Endodermal cell (in vitro differentiated cells): ENCODE measurements around the gene TFEC. TPM values are rescaled to one million over a fixed set of nuclear protein-coding genes. Genes with fewer than 3 reads are reported as not detected.

Source experiments
- DNase-seq: peaks from one replicate; pipeline ENCODE4 v3.0.0-alpha.2; 2017
- H3K27ac ChIP-seq: 2 replicates; pipeline ENCODE4 v1.5.1; 2013; ENCODE audit warnings: mild to moderate bottlenecking, low read depth, low read length, moderate library complexity
- H3K27me3 ChIP-seq: 2 replicates; pipeline ENCODE4 v1.6.1; 2013; ENCODE audit warnings: mild to moderate bottlenecking, low read length, moderate library complexity; ENCODE audit not compliant: insufficient read depth, control insufficient read depth, poor library complexity, severe bottlenecking
- H3K36me3 ChIP-seq: 2 replicates; pipeline ENCODE4 v1.7.0; 2013; ENCODE audit warnings: mild to moderate bottlenecking, low read length, moderate library complexity; ENCODE audit not compliant: control insufficient read depth, insufficient read depth
- H3K4me1 ChIP-seq: one replicate; pipeline ENCODE4 v1.7.0; 2013; ENCODE audit warnings: low read length; ENCODE audit not compliant: control insufficient read depth, insufficient read depth
- H3K4me3 ChIP-seq: 2 replicates; pipeline ENCODE4 v1.5.1; 2013; ENCODE audit warnings: mild to moderate bottlenecking, low read length, moderate library complexity
- H3K9ac ChIP-seq: 2 replicates; pipeline ENCODE4 v1.6.1; 2013; ENCODE audit warnings: mild to moderate bottlenecking, low read length, moderate library complexity; ENCODE audit not compliant: poor library complexity, severe bottlenecking; ENCODE audit errors: extremely low read depth
- H3K9me3 ChIP-seq: 2 replicates; pipeline ENCODE4 v1.6.1; 2013; ENCODE audit warnings: mild to moderate bottlenecking, low read length, moderate library complexity; ENCODE audit not compliant: control insufficient read depth
- H3K27ac Mint-ChIP-seq: 2 replicates; pipeline ENCODE4 v1.8.0; 2020; ENCODE audit warnings: mixed read lengths
- H3K27me3 Mint-ChIP-seq: 2 replicates; pipeline ENCODE4 v1.8.0; 2021; ENCODE audit warnings: mild to moderate bottlenecking, mixed read lengths; ENCODE audit not compliant: insufficient read depth
- H3K36me3 Mint-ChIP-seq: 2 replicates; pipeline ENCODE4 v1.8.0; 2020; ENCODE audit warnings: low read depth, mixed read lengths
- H3K4me1 Mint-ChIP-seq: 2 replicates; pipeline ENCODE4 v1.8.0; 2020; ENCODE audit warnings: mixed read lengths
- H3K4me3 Mint-ChIP-seq: 2 replicates; pipeline ENCODE4 v1.8.0; 2020; ENCODE audit warnings: mild to moderate bottlenecking, moderate library complexity, mixed read lengths
- H3K9me3 Mint-ChIP-seq: 2 replicates; pipeline ENCODE4 v1.8.0; 2020; ENCODE audit warnings: mild to moderate bottlenecking, mixed read lengths
- WGBS, 2 experiments: methylation state at CpG; one replicate each; pipeline versions ENCODE4 v1.1.5 to v1.1.7; 2013; ENCODE audit warnings: missing lambda C conversion rate in 2 of 2, mixed read lengths in 1 of 2; ENCODE audit not compliant: insufficient coverage in 1 of 2, insufficient read length in 1 of 2; 5-methylcytosine and 5-hydroxymethylcytosine counted together
- total RNA-seq, 2 donors: library from RNA; stranded (reverse); fragmentation: NEBNext Ultra II Directional in 1 of 2; extraction: Animal tissue kit (Norgen Biotek cat#: 25700) in 1 of 2; gene quantifications; 2 replicates in 1 of 2; 3 replicates in 1 of 2; pipeline ENCODE4 v1.2.1, GENCODE V29; 2021
- TF ChIP-seq, protein P1 (sequence below): fragments of 200-600 bp; sonication (generic); conservative IDR thresholded peaks from 2 replicates; pipeline ENCODE4 v1.5.0; 2021; ENCODE audit warnings: antibody characterized with exemption, mild to moderate bottlenecking

Gene TFEC
- total RNA-seq, 2 donors from 2014 or later = not detected

DNA sequence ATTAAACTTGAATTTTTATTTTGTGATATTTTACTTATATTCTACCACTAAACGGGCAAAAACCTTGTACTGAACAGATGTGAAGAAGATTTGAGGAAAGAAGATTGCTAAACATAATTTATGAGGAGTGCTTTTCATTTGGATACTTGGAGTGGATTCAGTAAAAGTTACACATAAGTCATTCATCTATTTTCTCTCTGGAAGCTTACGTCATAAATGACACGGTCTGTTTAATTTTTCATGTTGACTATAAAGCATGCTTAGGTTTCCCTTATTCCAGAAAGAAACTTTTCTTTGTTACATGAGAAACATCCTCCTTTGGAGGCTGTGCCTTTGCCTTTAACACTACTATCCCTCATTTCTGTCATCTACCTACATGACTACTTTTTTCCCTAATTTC is 53.9 kb downstream of the TFEC start:
- Mint-ChIP-seq H3K27ac (no peak overlapping the region), H3K9me3 (no peaks in the 10 kb centered on the region), H3K4me1 (no peaks in the 10 kb centered on the region), H3K27me3 (no peaks in the 10 kb centered on the region), H3K4me3 (no peak overlapping the region), H3K36me3 (no peaks in the 10 kb centered on the region)
- no peak for DNase-seq
- 84 to 91% methylated on average over 2 to 3 of the region's 3 CpGs for WGBS, 2 experiments
- H3K4me1 ChIP-seq = no peaks in the 10 kb centered on the region
- H3K36me3 ChIP-seq = no peaks in the 10 kb centered on the region
- H3K4me3 ChIP-seq = no peak overlapping the region
- H3K9ac ChIP-seq = no peak overlapping the region
- H3K27me3 ChIP-seq = no peaks in the 10 kb centered on the region
- no peak overlapping the region for H3K27ac ChIP-seq
- TF ChIP-seq, protein P1, sequence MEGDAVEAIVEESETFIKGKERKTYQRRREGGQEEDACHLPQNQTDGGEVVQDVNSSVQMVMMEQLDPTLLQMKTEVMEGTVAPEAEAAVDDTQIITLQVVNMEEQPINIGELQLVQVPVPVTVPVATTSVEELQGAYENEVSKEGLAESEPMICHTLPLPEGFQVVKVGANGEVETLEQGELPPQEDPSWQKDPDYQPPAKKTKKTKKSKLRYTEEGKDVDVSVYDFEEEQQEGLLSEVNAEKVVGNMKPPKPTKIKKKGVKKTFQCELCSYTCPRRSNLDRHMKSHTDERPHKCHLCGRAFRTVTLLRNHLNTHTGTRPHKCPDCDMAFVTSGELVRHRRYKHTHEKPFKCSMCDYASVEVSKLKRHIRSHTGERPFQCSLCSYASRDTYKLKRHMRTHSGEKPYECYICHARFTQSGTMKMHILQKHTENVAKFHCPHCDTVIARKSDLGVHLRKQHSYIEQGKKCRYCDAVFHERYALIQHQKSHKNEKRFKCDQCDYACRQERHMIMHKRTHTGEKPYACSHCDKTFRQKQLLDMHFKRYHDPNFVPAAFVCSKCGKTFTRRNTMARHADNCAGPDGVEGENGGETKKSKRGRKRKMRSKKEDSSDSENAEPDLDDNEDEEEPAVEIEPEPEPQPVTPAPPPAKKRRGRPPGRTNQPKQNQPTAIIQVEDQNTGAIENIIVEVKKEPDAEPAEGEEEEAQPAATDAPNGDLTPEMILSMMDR = no peak
- H3K9me3 ChIP-seq = no peaks in the 10 kb centered on the region

- Mint-ChIP-seq H3K4me1 (no peaks in the 10 kb centered on the region), H3K36me3 (no peaks in the 10 kb centered on the region)
- H3K9me3 ChIP-seq = no peaks in the 10 kb centered on the region
These were observed 54.8 kb downstream of the TFEC start for GRCh38 chr7:115975766-115976165.

GRCh38 chr7:115973406-115973805 is 57.2 kb downstream of the TFEC start:
- Mint-ChIP-seq H3K27ac (no peak overlapping the region), H3K4me1 (no peaks in the 10 kb centered on the region), H3K27me3 (no peaks in the 10 kb centered on the region), H3K9me3 (no peaks in the 10 kb centered on the region), H3K4me3 (no peak overlapping the region), H3K36me3 (no peaks in the 10 kb centered on the region)
- Histone ChIP-seq H3K9me3 (no peaks in the 10 kb centered on the region), H3K9ac (no peak overlapping the region), H3K27me3 (no peaks in the 10 kb centered on the region), H3K4me3 (no peak overlapping the region), H3K4me1 (no peaks in the 10 kb centered on the region), H3K27ac (no peak overlapping the region), H3K36me3 (no peaks in the 10 kb centered on the region)
- TF ChIP-seq, protein P1 = no peak
- 95% methylated on average over 2 of the region's 3 CpGs; no CpG with 5 or more reads in 1 of the 2 experiments for WGBS, 2 experiments
- DNase-seq = no peak

More at GRCh38 chr7:115975766-115976165, 54.8 kb downstream of the TFEC start:
- H3K27me3 Mint-ChIP-seq = no peaks in the 10 kb centered on the region
- no peak overlapping the region for H3K27ac Mint-ChIP-seq
- no peaks in the 10 kb centered on the region for H3K4me1 ChIP-seq
- no peak overlapping the region for H3K4me3 Mint-ChIP-seq
- H3K36me3 ChIP-seq = no peaks in the 10 kb centered on the region
- WGBS, 2 experiments = 54 to 73% methylated on average over 3 to 5 of the region's 5 CpGs
- no peaks in the 10 kb centered on the region for H3K27me3 ChIP-seq
- no peak overlapping the region for H3K4me3 ChIP-seq
- no peak for DNase-seq
- H3K9me3 Mint-ChIP-seq = no peaks in the 10 kb centered on the region
- no peak overlapping the region for H3K9ac ChIP-seq
- H3K27ac ChIP-seq = no peak overlapping the region
- TF ChIP-seq, protein P1 = no peak
